Kidney epithelial cell (primary cell): ENCODE results near the gene DARS1. TPM values are rescaled to one million over a fixed set of nuclear protein-coding genes. Genes with fewer than 3 reads are reported as not detected.
"Not testable (repeated sequence)": the region's sequence is repeated elsewhere in the genome, so short reads cannot be mapped to it uniquely, and the experiment has no call there.

ENCODE experiments used
- DNase-seq: peaks from one replicate; pipeline ENCODE4 v3.0.0-alpha.2; 2010; ENCODE audit warnings: low read depth
- H3K27me3 ChIP-seq: 2 replicates; pipeline ENCODE4 v1.6.0; 2011; ENCODE audit warnings: low read length; ENCODE audit not compliant: control insufficient read depth, insufficient read depth
- H3K36me3 ChIP-seq: 2 replicates; pipeline ENCODE4 v1.5.1; 2011; ENCODE audit warnings: low read length; ENCODE audit not compliant: control insufficient read depth, insufficient read depth
- H3K4me3 ChIP-seq: 2 replicates; pipeline ENCODE4 v1.5.1; 2011; ENCODE audit warnings: low read depth, mild to moderate bottlenecking, control low read depth, low read length
- CTCF ChIP-seq: IDR thresholded peaks from 2 replicates; pipeline ENCODE4 v1.5.1; 2011; ENCODE audit warnings: mild to moderate bottlenecking, moderate library complexity, low read length, control low read depth, inconsistent platforms; ENCODE audit not compliant: insufficient read depth, poor library complexity, severe bottlenecking
- total RNA-seq: library from RNA; depleted of rRNA; stranded (reverse); fragments of >200 nt; gene quantifications from 2 replicates; pipeline ENCODE4 v1.2.3, GENCODE V29; 2015

The DARS1 gene
- total RNA-seq, 1 donor from 2014 or later, result 69.4 TPM

DNA sequence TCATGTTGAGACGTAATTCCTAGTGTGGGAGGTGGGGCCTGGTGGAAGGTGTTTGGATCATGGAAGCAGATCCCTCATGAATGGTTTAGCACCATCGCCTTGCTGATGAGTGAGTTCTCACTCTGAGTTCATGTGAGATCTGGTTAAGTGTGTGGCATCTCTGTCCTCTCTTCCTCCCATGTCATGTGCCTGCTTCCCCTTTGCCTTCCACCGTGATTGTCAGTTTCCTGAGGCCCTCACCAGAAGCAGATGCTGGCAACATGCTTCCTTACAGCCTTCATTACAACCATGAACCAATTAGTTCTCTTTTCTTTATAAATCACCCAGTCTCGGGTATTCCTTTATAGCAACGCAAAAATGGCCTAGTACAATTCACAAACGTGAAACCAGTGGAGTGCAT is 94.6 kb downstream of the DARS1 start:
- no peak for TF ChIP-seq CTCF
- DNase-seq, result no peak
- no peak overlapping the region for H3K4me3 ChIP-seq
- H3K27me3 ChIP-seq, result no peaks in the 10 kb centered on the region
- H3K36me3 ChIP-seq, result no peaks in the 10 kb centered on the region

- Histone ChIP-seq H3K4me3 (no peak overlapping the region), H3K36me3 (no peaks in the 10 kb centered on the region), H3K27me3 (no peaks in the 10 kb centered on the region)
- TF ChIP-seq CTCF, result no peak
- no peak for DNase-seq
These were observed 95.3 kb downstream of the DARS1 start for GRCh38 chr2:135890149-135890548.

GRCh38 chr2:135888587-135888986 is 96.8 kb downstream of the DARS1 start:
- not testable (repeated sequence) for H3K4me3 ChIP-seq, H3K27me3 ChIP-seq, H3K36me3 ChIP-seq, DNase-seq

GRCh38 chr2:135885709-135886108 is 99.7 kb downstream of the DARS1 start:
- Histone ChIP-seq H3K36me3 (no peaks in the 10 kb centered on the region), H3K4me3 (no peak overlapping the region), H3K27me3 (no peaks in the 10 kb centered on the region)
- no peak for TF ChIP-seq CTCF
- DNase-seq, result no peak

- Histone ChIP-seq H3K27me3 (no peaks in the 10 kb centered on the region), H3K36me3 (no peaks in the 10 kb centered on the region), H3K4me3 (no peak overlapping the region)
- TF ChIP-seq CTCF, result no peak
- DNase-seq, result no peak
These were observed 103.0 kb downstream of the DARS1 start for GRCh38 chr2:135882415-135882814.

- H3K4me3 ChIP-seq, result peak overlapping the region; percentile 16
- not testable (repeated sequence) for H3K36me3 ChIP-seq, DNase-seq, H3K27me3 ChIP-seq
These were observed 108.7 kb downstream of the DARS1 start for GRCh38 chr2:135876770-135877169.

GRCh38 chr2:135876066-135876711 is 109.2 kb downstream of the DARS1 start, which contains the start of gene MCM6:
MCM6 (minus strand) TSS chr2:135876443; CDS start chr2:135876365, 78 bp downstream.
- Histone ChIP-seq H3K36me3 (no peaks in the 10 kb centered on the region), H3K27me3 (no peaks in the 10 kb centered on the region), H3K4me3 (peak within 1 kb of the TSS; percentile 77)
- TF ChIP-seq CTCF, result no peak
- peak; percentile 97 for DNase-seq
